Endodermal cell (in vitro differentiated cells): Measurements from ENCODE around the gene TPSD1. TPM values are rescaled to one million over a fixed set of nuclear protein-coding genes. Genes with fewer than 3 reads are reported as not detected.
A peak's percentile ranks its signal among the peaks of the same experiment; 100 is the strongest.

ENCODE experiments used
- DNase-seq: peaks from one replicate; pipeline ENCODE4 v3.0.0-alpha.2; 2017
- H3K27ac ChIP-seq: 2 replicates; pipeline ENCODE4 v1.5.1; 2013; ENCODE audit warnings: mild to moderate bottlenecking, low read depth, low read length, moderate library complexity
- H3K27me3 ChIP-seq: 2 replicates; pipeline ENCODE4 v1.6.1; 2013; ENCODE audit warnings: mild to moderate bottlenecking, low read length, moderate library complexity; ENCODE audit not compliant: insufficient read depth, control insufficient read depth, poor library complexity, severe bottlenecking
- H3K36me3 ChIP-seq: 2 replicates; pipeline ENCODE4 v1.7.0; 2013; ENCODE audit warnings: mild to moderate bottlenecking, low read length, moderate library complexity; ENCODE audit not compliant: control insufficient read depth, insufficient read depth
- H3K4me1 ChIP-seq: one replicate; pipeline ENCODE4 v1.7.0; 2013; ENCODE audit warnings: low read length; ENCODE audit not compliant: control insufficient read depth, insufficient read depth
- H3K4me3 ChIP-seq: 2 replicates; pipeline ENCODE4 v1.5.1; 2013; ENCODE audit warnings: mild to moderate bottlenecking, low read length, moderate library complexity
- H3K9ac ChIP-seq: 2 replicates; pipeline ENCODE4 v1.6.1; 2013; ENCODE audit warnings: mild to moderate bottlenecking, low read length, moderate library complexity; ENCODE audit not compliant: poor library complexity, severe bottlenecking; ENCODE audit errors: extremely low read depth
- H3K9me3 ChIP-seq: 2 replicates; pipeline ENCODE4 v1.6.1; 2013; ENCODE audit warnings: mild to moderate bottlenecking, low read length, moderate library complexity; ENCODE audit not compliant: control insufficient read depth
- H3K27ac Mint-ChIP-seq: 2 replicates; pipeline ENCODE4 v1.8.0; 2020; ENCODE audit warnings: mixed read lengths
- H3K27me3 Mint-ChIP-seq: 2 replicates; pipeline ENCODE4 v1.8.0; 2021; ENCODE audit warnings: mild to moderate bottlenecking, mixed read lengths; ENCODE audit not compliant: insufficient read depth
- H3K36me3 Mint-ChIP-seq: 2 replicates; pipeline ENCODE4 v1.8.0; 2020; ENCODE audit warnings: low read depth, mixed read lengths
- H3K4me1 Mint-ChIP-seq: 2 replicates; pipeline ENCODE4 v1.8.0; 2020; ENCODE audit warnings: mixed read lengths
- H3K4me3 Mint-ChIP-seq: 2 replicates; pipeline ENCODE4 v1.8.0; 2020; ENCODE audit warnings: mild to moderate bottlenecking, moderate library complexity, mixed read lengths
- H3K9me3 Mint-ChIP-seq: 2 replicates; pipeline ENCODE4 v1.8.0; 2020; ENCODE audit warnings: mild to moderate bottlenecking, mixed read lengths
- CTCF ChIP-seq: fragments of 200-600 bp; sonication (generic); conservative IDR thresholded peaks from 2 replicates; pipeline ENCODE4 v1.5.0; 2021; ENCODE audit warnings: antibody characterized with exemption, mild to moderate bottlenecking
- WGBS, 2 experiments: methylation state at CpG; one replicate each; pipeline versions ENCODE4 v1.1.5 to v1.1.7; 2013; ENCODE audit warnings: missing lambda C conversion rate in 2 of 2, mixed read lengths in 1 of 2; ENCODE audit not compliant: insufficient coverage in 1 of 2, insufficient read length in 1 of 2; 5-methylcytosine and 5-hydroxymethylcytosine counted together
- total RNA-seq, 2 donors: library from RNA; stranded (reverse); fragmentation: NEBNext Ultra II Directional in 1 of 2; extraction: Animal tissue kit (Norgen Biotek cat#: 25700) in 1 of 2; gene quantifications; 2 replicates in 1 of 2; 3 replicates in 1 of 2; pipeline ENCODE4 v1.2.1, GENCODE V29; 2021

TPSD1 gene
- total RNA-seq, 2 donors from 2014 or later: not detected

GRCh38 chr16:1277617-1278282, 21.9 kb downstream of the TPSD1 start:
- Mint-ChIP-seq H3K36me3 (no peaks in the 10 kb centered on the region), H3K27ac (no peak overlapping the region), H3K9me3 (no peaks in the 10 kb centered on the region), H3K27me3 (peaks cover 8% of the 10 kb centered on the region), H3K4me3 (no peak overlapping the region), H3K4me1 (peaks cover 2% of the 10 kb centered on the region)
- Histone ChIP-seq H3K9ac (no peak overlapping the region), H3K36me3 (no peaks in the 10 kb centered on the region), H3K27ac (no peak overlapping the region), H3K4me1 (no peaks in the 10 kb centered on the region), H3K27me3 (peaks cover 8% of the 10 kb centered on the region), H3K9me3 (no peaks in the 10 kb centered on the region), H3K4me3 (no peak overlapping the region)
- WGBS, 2 experiments: 83 to 92% methylated on average over 2 to 21 of the region's 21 CpGs
- DNase-seq: no peak
- no peak for TF ChIP-seq CTCF

DNA sequence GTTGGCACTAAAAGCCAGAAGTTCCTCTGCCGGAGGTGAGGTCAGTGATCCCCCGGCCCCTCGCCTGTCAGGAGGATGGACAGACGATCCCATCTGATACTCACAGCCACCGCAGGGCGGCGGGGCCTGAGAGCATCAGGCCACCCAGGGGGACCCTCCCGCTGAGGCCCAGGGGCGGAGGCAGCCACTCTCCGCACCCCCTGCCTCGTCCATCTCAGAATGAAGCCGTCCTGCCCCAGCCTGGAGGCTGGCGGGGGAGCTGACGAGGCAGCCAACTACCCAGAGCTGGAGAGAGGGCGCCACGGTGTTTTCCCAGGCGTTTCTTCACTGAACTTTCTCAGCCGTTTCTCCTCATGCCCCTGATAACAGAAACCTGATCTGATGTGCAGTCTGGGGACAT, 22.6 kb downstream of the TPSD1 start:
- no peak overlapping the region for H3K27ac ChIP-seq
- peaks cover 6% of the 10 kb centered on the region for H3K4me1 Mint-ChIP-seq
- H3K27me3 Mint-ChIP-seq: peaks cover 5% of the 10 kb centered on the region

GRCh38 chr16:1279081-1279944, 23.4 kb downstream of the TPSD1 start:
- Histone ChIP-seq H3K9ac (no peak overlapping the region), H3K9me3 (no peaks in the 10 kb centered on the region), H3K4me3 (no peak overlapping the region), H3K27me3 (no peaks in the 10 kb centered on the region), H3K27ac (no peak overlapping the region), H3K36me3 (no peaks in the 10 kb centered on the region), H3K4me1 (no peaks in the 10 kb centered on the region)
- no peak for DNase-seq
- H3K27me3 Mint-ChIP-seq: peaks cover 5% of the 10 kb centered on the region
- peaks cover 10% of the 10 kb centered on the region for H3K4me1 Mint-ChIP-seq
- no peaks in the 10 kb centered on the region for H3K36me3 Mint-ChIP-seq
- no peak for TF ChIP-seq CTCF
- no peak overlapping the region for H3K27ac Mint-ChIP-seq
- H3K9me3 Mint-ChIP-seq: no peaks in the 10 kb centered on the region
- H3K4me3 Mint-ChIP-seq: no peak overlapping the region
- 91 to 95% methylated on average over 17 to 30 of the region's 30 CpGs for WGBS, 2 experiments

More for the DNA sequence above, 22.6 kb downstream of the TPSD1 start:
- Mint-ChIP-seq H3K36me3 (no peaks in the 10 kb centered on the region), H3K9me3 (no peaks in the 10 kb centered on the region), H3K27ac (no peak overlapping the region), H3K4me3 (no peak overlapping the region)
- H3K4me1 ChIP-seq: no peaks in the 10 kb centered on the region
- H3K27me3 ChIP-seq: peaks cover 4% of the 10 kb centered on the region
- no peaks in the 10 kb centered on the region for H3K9me3 ChIP-seq
- H3K4me3 ChIP-seq: no peak overlapping the region
- TF ChIP-seq CTCF: peak; percentile 37
- DNase-seq: peak; percentile 69
- WGBS, 2 experiments: 30 to 46% methylated on average over 12 to 18 of the region's 18 CpGs
- H3K36me3 ChIP-seq: no peaks in the 10 kb centered on the region
- no peak overlapping the region for H3K9ac ChIP-seq
